CD14-positive monocyte (primary cell): Measurements from ENCODE around the gene PLXNA4. TPM values are rescaled to one million over a fixed set of nuclear protein-coding genes. Genes with fewer than 3 reads are reported as not detected.

Experiments used
- DNase-seq, 3 donors: peaks; one replicate each; pipeline ENCODE4 v3.0.0-alpha.2; 2011 to 2022
- H2AFZ ChIP-seq: 2 replicates; pipeline ENCODE4 v1.6.0; 2012; ENCODE audit warnings: mild to moderate bottlenecking, low read depth, low read length, inconsistent platforms; ENCODE audit not compliant: insufficient read depth, poor library complexity, severe bottlenecking
- H3K27ac ChIP-seq, 2 donors: 1 replicate in 1 of 2; 2 replicates in 1 of 2; pipeline ENCODE4 v1.5.1; 2012 to 2013; ENCODE audit warnings: low read length in 2 of 2, control low read depth in 1 of 2, inconsistent platforms in 1 of 2, low read depth in 1 of 2, mild to moderate bottlenecking in 1 of 2
- H3K27me3 ChIP-seq, 2 donors: one replicate each; pipeline versions ENCODE4 v1.6.0 to v1.6.1; 2011 to 2013; ENCODE audit warnings: low read length in 2 of 2; ENCODE audit not compliant: control insufficient read depth in 2 of 2, insufficient read depth in 2 of 2
- H3K36me3 ChIP-seq, 2 donors: replicated peaks in 1 of 2; 1 replicate in 1 of 2; 2 replicates in 1 of 2; pipeline versions ENCODE4 v1.5.1 to v1.6.1; 2012 to 2013; ENCODE audit warnings: low read length in 2 of 2, control low read depth in 1 of 2, inconsistent platforms in 1 of 2, mild to moderate bottlenecking in 1 of 2; ENCODE audit not compliant: insufficient read depth in 2 of 2, control insufficient read depth in 1 of 2
- H3K4me1 ChIP-seq, 2 donors: 1 replicate in 1 of 2; 2 replicates in 1 of 2; pipeline versions ENCODE4 v1.5.1 to v1.6.1; 2012 to 2013; ENCODE audit warnings: low read length in 2 of 2, control low read depth in 1 of 2, inconsistent platforms in 1 of 2, mild to moderate bottlenecking in 1 of 2, moderate library complexity in 1 of 2; ENCODE audit not compliant: insufficient read depth in 2 of 2, control insufficient read depth in 1 of 2
- H3K4me2 ChIP-seq: replicated peaks from 2 replicates; pipeline ENCODE3; 2012; ENCODE audit warnings: low read length, moderate library complexity, mild to moderate bottlenecking; ENCODE audit not compliant: poor library complexity, severe bottlenecking; ENCODE audit errors: extremely low read depth
- H3K4me3 ChIP-seq, 3 experiments: fragments of 200-600 bp in 1 of 3; sonication (generic) in 1 of 3; replicated peaks in 1 of 3; 1 replicate in 2 of 3; 2 replicates in 1 of 3; pipeline ENCODE4 v1.5.1; 2011 to 2013; ENCODE audit warnings: low read length in 3 of 3, mild to moderate bottlenecking in 3 of 3, control low read depth in 2 of 3, low read depth in 2 of 3, inconsistent platforms in 1 of 3, moderate library complexity in 1 of 3
- H3K79me2 ChIP-seq: 2 replicates; pipeline ENCODE4 v1.6.0; 2012; ENCODE audit warnings: mild to moderate bottlenecking, control low read depth, inconsistent platforms, low read length, moderate library complexity; ENCODE audit not compliant: insufficient read depth
- H3K9ac ChIP-seq: 2 replicates; pipeline ENCODE4 v1.6.0; 2017; ENCODE audit warnings: low read length, mild to moderate bottlenecking; ENCODE audit not compliant: insufficient read depth, poor library complexity, severe bottlenecking
- H3K9me3 ChIP-seq, 2 donors: replicated peaks in 1 of 2; 1 replicate in 1 of 2; 2 replicates in 1 of 2; pipeline versions ENCODE4 v1.5.1 to v1.6.1; 2012 to 2013; ENCODE audit warnings: low read length in 2 of 2, control low read depth in 1 of 2; ENCODE audit not compliant: control insufficient read depth in 1 of 2, insufficient read depth in 1 of 2
- H4K20me1 ChIP-seq: 2 replicates; pipeline ENCODE4 v1.6.0; 2012; ENCODE audit warnings: mild to moderate bottlenecking, low read length, control low read depth, moderate library complexity; ENCODE audit not compliant: insufficient read depth
- H3K27ac Mint-ChIP-seq, 7 donors: one replicate each; pipeline ENCODE4 v1.8.0; 2020; ENCODE audit warnings: mild to moderate bottlenecking in 7 of 7, mixed read lengths in 7 of 7, moderate library complexity in 6 of 7, inconsistent platforms in 2 of 7
- H3K27me3 Mint-ChIP-seq, 3 donors: one replicate each; pipeline ENCODE4 v1.8.0; 2021 to 2022; ENCODE audit warnings: low read depth in 3 of 3, mild to moderate bottlenecking in 3 of 3, mixed read lengths in 3 of 3, moderate library complexity in 3 of 3, inconsistent platforms in 1 of 3
- H3K36me3 Mint-ChIP-seq, 2 donors: one replicate each; pipeline ENCODE4 v1.8.0; 2020; ENCODE audit warnings: mixed read lengths in 2 of 2, inconsistent platforms in 1 of 2, mild to moderate bottlenecking in 1 of 2
- H3K4me1 Mint-ChIP-seq: one replicate; pipeline ENCODE4 v1.8.0; 2020; ENCODE audit warnings: mild to moderate bottlenecking, mixed read lengths
- H3K4me3 Mint-ChIP-seq, 2 donors: one replicate each; pipeline ENCODE4 v1.8.0; 2020; ENCODE audit warnings: mild to moderate bottlenecking in 2 of 2, mixed read lengths in 2 of 2, moderate library complexity in 1 of 2
- H3K9me3 Mint-ChIP-seq, 7 donors: one replicate each; pipeline ENCODE4 v1.8.0; 2020 to 2022; ENCODE audit warnings: mixed read lengths in 7 of 7, mild to moderate bottlenecking in 6 of 7, moderate library complexity in 6 of 7, inconsistent platforms in 2 of 7
- CTCF ChIP-seq: fragments of 200-600 bp; IDR thresholded peaks from one replicate; pipeline ENCODE4 v1.8.0; 2022; ENCODE audit warnings: antibody characterized with exemption, mild to moderate bottlenecking
- WGBS: methylation state at CpG from one replicate; pipeline ENCODE4 v1.1.5; 2013; ENCODE audit warnings: missing lambda C conversion rate; ENCODE audit not compliant: insufficient coverage; 5-methylcytosine and 5-hydroxymethylcytosine counted together
- intact Hi-C, 2 donors: fragments of 100-400 bp; cut with micrococcal nuclease; formaldehyde crosslinking; loops; one replicate each; pipeline versions ENCODE4 v1.15.0 to v1.15.1; 2023
- polyA plus RNA-seq, 3 donors: library from polyadenylated mRNA; depleted of rRNA in 1 of 3; unstranded in 2 of 3; stranded (reverse) in 1 of 3; fragments of 300-500 nt in 2 of 3; fragments of >200 nt in 1 of 3; fragmentation: Illumina TruSeq in 2 of 3; gene quantifications; 1 replicate in 2 of 3; 2 replicates in 1 of 3; pipeline ENCODE4 v1.2.3, GENCODE V29; 2012 to 2021

Gene PLXNA4
- polyA plus RNA-seq, 3 donors, result not detected

GRCh38 chr7:132533916-132534315, 42.4 kb downstream of the PLXNA4 start:
- peaks cover 2 to 3% (median 3%) of the 10 kb centered on the region in 3 donors for H3K27me3 Mint-ChIP-seq
- peak in 2 of 3 donors; percentile 16 to 17 for DNase-seq
- Histone ChIP-seq H3K36me3 (no peaks in the 10 kb centered on the region), H4K20me1 (no peaks in the 10 kb centered on the region), H3K4me3 (no peak overlapping the region), H3K9ac (no peak overlapping the region), H3K4me2 (peak overlapping the region; percentile 25), H3K27me3 (no peaks in the 10 kb centered on the region), H3K4me1 (peaks cover 39 to 53% of the 10 kb centered on the region in 2 donors), H3K27ac (peak overlapping the region; percentile 57 to 65), H3K79me2 (no peaks in the 10 kb centered on the region), H3K9me3 (no peaks in the 10 kb centered on the region), H2AFZ (peak overlapping the region; percentile 44)
- intact Hi-C loops, result no loop called here
- H3K4me1 Mint-ChIP-seq, result peaks cover 55% of the 10 kb centered on the region
- peak overlapping the region in 1 of 2 donors; percentile 49 for H3K4me3 Mint-ChIP-seq
- WGBS, result 29% methylated on average over 1 of the region's 2 CpGs
- H3K9me3 Mint-ChIP-seq, result peaks cover 0 to 4% (median 0%) of the 10 kb centered on the region in 7 donors
- no peaks in the 10 kb centered on the region for H3K36me3 Mint-ChIP-seq
- no peak for TF ChIP-seq CTCF
- H3K27ac Mint-ChIP-seq, result peak overlapping the region; percentile 69 to 89 (median 85)

GRCh38 chr7:132532281-132532680, 44.0 kb downstream of the PLXNA4 start:
- H3K4me3 ChIP-seq, result no peak overlapping the region
- intact Hi-C loops, result no loop called here
- DNase-seq, result peak; percentile 29 to 63 (median 56)
- no peaks in the 10 kb centered on the region for H3K36me3 ChIP-seq
- no peaks in the 10 kb centered on the region for H3K79me2 ChIP-seq
- Mint-ChIP-seq H3K4me3 (no peak overlapping the region), H3K36me3 (no peaks in the 10 kb centered on the region), H3K27me3 (peaks cover 4 to 7% (median 5%) of the 10 kb centered on the region in 3 donors), H3K4me1 (peaks cover 47% of the 10 kb centered on the region), H3K9me3 (peaks cover 0 to 9% (median 1%) of the 10 kb centered on the region in 7 donors), H3K27ac (peak overlapping the region in 6 of 7 donors; percentile 63 to 91 (median 82))
- peak overlapping the region; percentile 14 for H3K4me2 ChIP-seq
- TF ChIP-seq CTCF, result no peak
- no peaks in the 10 kb centered on the region for H3K9me3 ChIP-seq
- H3K27me3 ChIP-seq, result no peaks in the 10 kb centered on the region
- peak overlapping the region; percentile 43 for H2AFZ ChIP-seq
- H3K27ac ChIP-seq, result peak overlapping the region in 1 of 2 donors; percentile 55
- H3K4me1 ChIP-seq, result peaks cover 34 to 47% of the 10 kb centered on the region in 2 donors
- WGBS, result 71% methylated on average over 4 of the region's 4 CpGs
- no peak overlapping the region for H3K9ac ChIP-seq
- no peaks in the 10 kb centered on the region for H4K20me1 ChIP-seq
